ENCODE data around the gene TBC1D13. TPM values are rescaled to one million over a fixed set of nuclear protein-coding genes. Genes with fewer than 3 reads are reported as not detected.

The TBC1D13 gene
- total and polyA plus RNA-seq, 2 of the 13 experiments (the other 11 are each of a cell fraction or from before 2014, with no cell fraction given): 17.9 to 19.7 TPM

DNA sequence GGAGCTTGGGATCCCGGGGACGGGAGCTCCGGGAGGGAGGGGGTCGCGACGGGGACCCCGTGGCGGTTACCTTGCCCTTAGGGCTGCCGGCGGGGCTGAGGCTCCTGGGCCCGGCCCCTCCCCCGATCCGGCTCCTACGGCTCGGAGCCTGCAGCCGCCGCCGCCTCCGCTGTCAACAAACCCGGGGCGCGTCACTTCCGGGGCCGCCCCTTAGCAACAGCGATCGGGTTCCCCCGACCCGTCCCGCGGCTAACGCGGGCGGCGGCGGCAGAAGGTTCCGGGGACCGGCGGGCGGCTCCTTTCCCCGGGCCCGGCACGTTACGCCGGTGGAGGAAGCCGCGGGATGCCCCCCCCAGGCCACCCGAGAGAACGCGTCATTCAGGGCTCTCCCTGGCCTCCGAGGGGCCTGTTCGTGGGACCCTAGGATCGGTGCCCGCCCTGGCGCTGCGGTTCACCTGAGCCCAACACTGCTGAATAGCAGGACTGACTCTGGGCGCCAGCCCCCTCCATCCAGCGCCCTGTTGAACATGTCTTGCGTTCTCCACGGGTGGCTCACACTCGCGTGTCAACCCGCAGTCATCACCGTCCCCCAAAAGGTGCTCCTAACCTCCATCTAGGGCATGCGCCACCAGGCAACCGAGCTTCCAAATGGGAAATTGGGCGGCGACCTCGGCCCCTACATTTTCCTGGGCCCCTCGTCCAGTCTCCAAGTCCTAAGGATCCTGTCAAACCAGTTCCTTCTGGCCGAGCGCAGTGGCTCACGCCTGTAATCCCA is 15.1 kb upstream of the TBC1D13 start, which contains the start of gene ZER1 (continued):
- TF ChIP-seq ZNF770 (CRISPR knock-in tag; IDR thresholded peaks at IDR 0.05): peak; percentile 71; the same call in 1 of the 2 replicates
- TF ChIP-seq KAT2B (IDR thresholded peaks at IDR 0.05; ENCODE audit: borderline replicate concordance, low read depth, low read length): no peak
- TF ChIP-seq ATF4 (CRISPR knock-in tag; IDR thresholded peaks at IDR 0.05): no peak; a peak in 1 of 4 replicates
- no peak for TF ChIP-seq ZNF773 (CRISPR knock-in tag; IDR thresholded peaks at IDR 0.05; ENCODE audit: borderline replicate concordance)
- TF ChIP-seq IRF2 (CRISPR knock-in tag; IDR thresholded peaks at IDR 0.05): peak; percentile 89
- TF ChIP-seq SKI (IDR thresholded peaks at IDR 0.05; ENCODE audit: partially characterized antibody): peak; percentile 87
- TF ChIP-seq SRSF9 (IDR thresholded peaks at IDR 0.05; ENCODE audit: borderline replicate concordance, insufficient read depth, low read depth, low read length, poor library complexity, severe bottlenecking): no peak
- TF ChIP-seq, protein P1, sequence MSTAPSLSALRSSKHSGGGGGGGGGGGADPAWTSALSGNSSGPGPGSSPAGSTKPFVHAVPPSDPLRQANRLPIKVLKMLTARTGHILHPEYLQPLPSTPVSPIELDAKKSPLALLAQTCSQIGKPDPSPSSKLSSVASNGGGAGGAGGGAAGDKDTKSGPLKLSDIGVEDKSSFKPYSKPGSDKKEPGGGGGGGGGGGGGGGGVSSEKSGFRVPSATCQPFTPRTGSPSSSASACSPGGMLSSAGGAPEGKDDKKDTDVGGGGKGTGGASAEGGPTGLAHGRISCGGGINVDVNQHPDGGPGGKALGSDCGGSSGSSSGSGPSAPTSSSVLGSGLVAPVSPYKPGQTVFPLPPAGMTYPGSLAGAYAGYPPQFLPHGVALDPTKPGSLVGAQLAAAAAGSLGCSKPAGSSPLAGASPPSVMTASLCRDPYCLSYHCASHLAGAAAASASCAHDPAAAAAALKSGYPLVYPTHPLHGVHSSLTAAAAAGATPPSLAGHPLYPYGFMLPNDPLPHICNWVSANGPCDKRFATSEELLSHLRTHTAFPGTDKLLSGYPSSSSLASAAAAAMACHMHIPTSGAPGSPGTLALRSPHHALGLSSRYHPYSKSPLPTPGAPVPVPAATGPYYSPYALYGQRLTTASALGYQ (CRISPR knock-in tag; IDR thresholded peaks at IDR 0.05): peak; percentile 69; the same call in 1 of the 2 replicates
- 0 out of 2 replicates have a peak, but pooled peaks have one; percentile 63 for TF ChIP-seq ZNF224 (CRISPR knock-in tag; IDR thresholded peaks at IDR 0.05)
- TF ChIP-seq GZF1 (CRISPR knock-in tag; IDR thresholded peaks at IDR 0.05): no peak; the same call in 1 of the 2 replicates
- TF ChIP-seq ZNF564 (CRISPR knock-in tag; IDR thresholded peaks at IDR 0.05): no peak; the same call in 1 of the 2 replicates
- no peak for TF ChIP-seq EEA1 (CRISPR knock-in tag; IDR thresholded peaks at IDR 0.05; ENCODE audit: borderline replicate concordance)
- no peak for TF ChIP-seq ZNF530 (CRISPR knock-in tag; IDR thresholded peaks at IDR 0.05; ENCODE audit: low read depth)
- TF ChIP-seq ZNF441 (CRISPR knock-in tag; IDR thresholded peaks at IDR 0.05; ENCODE audit: borderline replicate concordance): peak; percentile 32; the same call in 1 of the 2 replicates
- peak; percentile 86 for TF ChIP-seq ZSCAN21 (CRISPR knock-in tag; IDR thresholded peaks at IDR 0.05; ENCODE audit: borderline replicate concordance)
- no peak for TF ChIP-seq ZNF333 (CRISPR knock-in tag; IDR thresholded peaks at IDR 0.05; ENCODE audit: borderline replicate concordance)
- TF ChIP-seq, protein P2, sequence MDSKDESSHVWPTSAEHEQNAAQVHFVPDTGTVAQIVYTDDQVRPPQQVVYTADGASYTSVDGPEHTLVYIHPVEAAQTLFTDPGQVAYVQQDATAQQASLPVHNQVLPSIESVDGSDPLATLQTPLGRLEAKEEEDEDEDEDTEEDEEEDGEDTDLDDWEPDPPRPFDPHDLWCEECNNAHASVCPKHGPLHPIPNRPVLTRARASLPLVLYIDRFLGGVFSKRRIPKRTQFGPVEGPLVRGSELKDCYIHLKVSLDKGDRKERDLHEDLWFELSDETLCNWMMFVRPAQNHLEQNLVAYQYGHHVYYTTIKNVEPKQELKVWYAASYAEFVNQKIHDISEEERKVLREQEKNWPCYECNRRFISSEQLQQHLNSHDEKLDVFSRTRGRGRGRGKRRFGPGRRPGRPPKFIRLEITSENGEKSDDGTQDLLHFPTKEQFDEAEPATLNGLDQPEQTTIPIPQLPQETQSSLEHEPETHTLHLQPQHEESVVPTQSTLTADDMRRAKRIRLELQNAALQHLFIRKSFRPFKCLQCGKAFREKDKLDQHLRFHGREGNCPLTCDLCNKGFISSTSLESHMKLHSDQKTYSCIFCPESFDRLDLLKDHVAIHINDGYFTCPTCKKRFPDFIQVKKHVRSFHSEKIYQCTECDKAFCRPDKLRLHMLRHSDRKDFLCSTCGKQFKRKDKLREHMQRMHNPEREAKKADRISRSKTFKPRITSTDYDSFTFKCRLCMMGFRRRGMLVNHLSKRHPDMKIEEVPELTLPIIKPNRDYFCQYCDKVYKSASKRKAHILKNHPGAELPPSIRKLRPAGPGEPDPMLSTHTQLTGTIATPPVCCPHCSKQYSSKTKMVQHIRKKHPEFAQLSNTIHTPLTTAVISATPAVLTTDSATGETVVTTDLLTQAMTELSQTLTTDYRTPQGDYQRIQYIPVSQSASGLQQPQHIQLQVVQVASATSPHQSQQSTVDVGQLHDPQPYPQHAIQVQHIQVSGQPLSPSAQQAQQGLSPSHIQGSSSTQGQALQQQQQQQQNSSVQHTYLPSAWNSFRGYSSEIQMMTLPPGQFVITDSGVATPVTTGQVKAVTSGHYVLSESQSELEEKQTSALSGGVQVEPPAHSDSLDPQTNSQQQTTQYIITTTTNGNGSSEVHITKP (CRISPR knock-in tag; IDR thresholded peaks at IDR 0.05; ENCODE audit: low read depth): 0 out of 2 replicates have a peak, but pooled peaks have one; percentile 52
- no peak for TF ChIP-seq TEAD2 (CRISPR knock-in tag; IDR thresholded peaks at IDR 0.05)
- no peak for TF ChIP-seq ZNF296 (CRISPR knock-in tag; conservative IDR thresholded peaks at IDR 0.05)
- TF ChIP-seq NCOA5 (CRISPR knock-in tag; IDR thresholded peaks at IDR 0.05): no peak
- no peak for TF ChIP-seq NBN (conservative IDR thresholded peaks at IDR 0.05)
